SK-N-SH (cell line): ENCODE results near the gene RASSF1. TPM values are rescaled to one million over a fixed set of nuclear protein-coding genes. Genes with fewer than 3 reads are reported as not detected.

Experiments used
- CTCF ChIA-PET: fragments of 300-600, 350-600 bp; formaldehyde crosslinking; extraction: SDS; loops from one replicate; lab custom pipeline; 2021; lab: Yijun Ruan, JAX
- POLR2A ChIA-PET: fragments of 350-600 bp; sonication (Branson Sonifier 250); formaldehyde crosslinking; extraction: SDS; loops from one replicate; lab custom pipeline; 2020; ENCODE audit warnings: antibody characterized with exemption, inconsistent platforms; lab: Yijun Ruan, JAX
- DNase-seq: peaks from one replicate; pipeline ENCODE4 v3.0.0; 2012
- H2AFZ ChIP-seq: fragments of 200-600 bp; sonication (generic); 2 replicates; pipeline ENCODE4 v1.8.1; 2016; ENCODE audit warnings: antibody characterized with exemption, mild to moderate bottlenecking, low read depth
- H3F3A ChIP-seq: fragments of 200-600 bp; sonication (generic); replicated peaks from 2 replicates; pipeline ENCODE3; 2016; ENCODE audit warnings: antibody characterized with exemption, mild to moderate bottlenecking; ENCODE audit not compliant: insufficient read depth
- H3K27ac ChIP-seq, 2 experiments: fragments of 200-500 bp in 1 of 2; fragments of 200-600 bp in 1 of 2; sonication (Bioruptor generic) in 1 of 2; sonication (generic), shearing (Covaris generic) in 1 of 2; 2 replicates each; pipeline versions ENCODE4 v1.5.1 to v1.6.1; 2014 to 2016; ENCODE audit warnings: low read depth in 2 of 2, inconsistent platforms in 1 of 2, low read length in 1 of 2, mild to moderate bottlenecking in 1 of 2, mixed read lengths in 1 of 2
- H3K27me3 ChIP-seq: fragments of 200-600 bp; sonication (generic), shearing (Covaris generic); 2 replicates; pipeline ENCODE4 v1.6.1; 2016; ENCODE audit warnings: mixed run types; ENCODE audit not compliant: insufficient read depth
- H3K36me3 ChIP-seq, 2 experiments: fragments of 200-500 bp in 1 of 2; fragments of 200-600 bp in 1 of 2; sonication (Bioruptor generic) in 1 of 2; sonication (generic) in 1 of 2; replicated peaks in 1 of 2; 2 replicates each; pipeline versions ENCODE3 to v1.5.1; 2014 to 2016; ENCODE audit warnings: low read length in 1 of 2, mild to moderate bottlenecking in 1 of 2; ENCODE audit not compliant: insufficient read depth in 2 of 2, control insufficient read depth in 1 of 2
- H3K4me1 ChIP-seq, 2 experiments: fragments of 200-500 bp in 1 of 2; fragments of 200-600 bp in 1 of 2; sonication (Bioruptor generic) in 1 of 2; sonication (generic), shearing (Covaris generic) in 1 of 2; 2 replicates each; pipeline versions ENCODE4 v1.5.1 to v1.6.1; 2014 to 2016; ENCODE audit warnings: low read depth in 1 of 2, low read length in 1 of 2, mixed run types in 1 of 2; ENCODE audit not compliant: insufficient read depth in 2 of 2, control insufficient read depth in 1 of 2
- H3K4me2 ChIP-seq: fragments of 200-600 bp; sonication (generic), shearing (Covaris generic); 2 replicates; pipeline ENCODE4 v1.6.1; 2017; ENCODE audit warnings: mixed run types
- H3K4me3 ChIP-seq, 2 experiments: fragments of 200-500 bp in 1 of 2; fragments of 200-600 bp in 1 of 2; sonication (Bioruptor generic) in 1 of 2; sonication (generic), shearing (Covaris generic) in 1 of 2; 2 replicates each; pipeline versions ENCODE4 v1.5.1 to v1.8.1; 2014 to 2016; ENCODE audit warnings: low read depth in 2 of 2, inconsistent platforms in 1 of 2, low read length in 1 of 2, mild to moderate bottlenecking in 1 of 2, mixed read lengths in 1 of 2, moderate library complexity in 1 of 2
- H3K79me2 ChIP-seq: fragments of 200-600 bp; sonication (generic); 2 replicates; pipeline ENCODE4 v1.8.1; 2017; ENCODE audit warnings: mild to moderate bottlenecking; ENCODE audit not compliant: insufficient read depth
- H3K9ac ChIP-seq: fragments of 200-600 bp; sonication (generic); 2 replicates; pipeline ENCODE4 v1.6.1; 2017; ENCODE audit warnings: mixed run types
- H3K9me2 ChIP-seq: fragments of 200-600 bp; sonication (generic); 2 replicates; pipeline ENCODE4 v1.6.1; 2017; ENCODE audit warnings: mixed run types
- H3K9me3 ChIP-seq: fragments of 200-600 bp; sonication (generic); 2 replicates; pipeline ENCODE4 v1.6.1; 2017; ENCODE audit warnings: mixed run types, mild to moderate bottlenecking, moderate library complexity
- H4K20me1 ChIP-seq: fragments of 200-600 bp; sonication (generic); 2 replicates; pipeline ENCODE4 v1.6.1; 2017; ENCODE audit warnings: mild to moderate bottlenecking, mixed run types; ENCODE audit not compliant: insufficient read depth
- CHD2 ChIP-seq: fragments of 150-350 bp; IDR thresholded peaks from 2 replicates; pipeline ENCODE4 v1.6.1; 2018; ENCODE audit warnings: low read length; ENCODE audit not compliant: partially characterized antibody
- EZH2phosphoT487 ChIP-seq: fragments of 200-600 bp; sonication (generic); IDR thresholded peaks from 2 replicates; pipeline ENCODE4 v1.6.1; 2017; ENCODE audit warnings: low read depth, mixed run types, mild to moderate bottlenecking, antibody characterized with exemption, moderate library complexity, borderline replicate concordance
- FOSL2 ChIP-seq: IDR thresholded peaks from 2 replicates; pipeline ENCODE4 v1.4.0; 2012; ENCODE audit warnings: low read depth, mild to moderate bottlenecking, moderate library complexity, borderline replicate concordance
- FOXM1 ChIP-seq: IDR thresholded peaks from 2 replicates; pipeline ENCODE4 v1.4.0; 2012; ENCODE audit warnings: low read depth, mild to moderate bottlenecking
- JUND ChIP-seq: IDR thresholded peaks from 2 replicates; pipeline ENCODE4 v1.4.0; 2012
- MEF2A ChIP-seq: IDR thresholded peaks from 2 replicates; pipeline ENCODE4 v1.4.0; 2012; ENCODE audit warnings: low read depth, borderline replicate concordance
- NFIC ChIP-seq: IDR thresholded peaks from 2 replicates; pipeline ENCODE4 v1.4.0; 2012; ENCODE audit warnings: borderline replicate concordance
- NRF1 ChIP-seq: IDR thresholded peaks from 2 replicates; pipeline ENCODE4 v1.6.1; 2012; ENCODE audit warnings: low read depth, mild to moderate bottlenecking, low read length
- POLR2AphosphoS5 ChIP-seq: IDR thresholded peaks from 2 replicates; pipeline ENCODE4 v1.6.1; 2012; ENCODE audit warnings: low read depth, low read length
- RAD21 ChIP-seq: IDR thresholded peaks from 2 replicates; pipeline ENCODE4 v1.6.1; 2012; ENCODE audit warnings: mild to moderate bottlenecking, low read length
- SMC3 ChIP-seq: IDR thresholded peaks from 2 replicates; pipeline ENCODE4 v1.6.1; 2012; ENCODE audit warnings: low read depth, low read length, improper control_type of control experiment
- TAF1 ChIP-seq: IDR thresholded peaks from 2 replicates; pipeline ENCODE4 v1.6.1; 2012; ENCODE audit warnings: low read depth, mild to moderate bottlenecking, low read length, moderate library complexity, borderline replicate concordance
- TCF12 ChIP-seq: IDR thresholded peaks from 2 replicates; pipeline ENCODE4 v1.4.0; 2012
- TEAD4 ChIP-seq: IDR thresholded peaks from 2 replicates; pipeline ENCODE4 v1.4.0; 2012; ENCODE audit warnings: mild to moderate bottlenecking, borderline replicate concordance; ENCODE audit not compliant: insufficient read depth
- WGBS: methylation state at CpG from one replicate; pipeline ENCODE4 v1.1.6; 2017; ENCODE audit warnings: low lambda C conversion rate; 5-methylcytosine and 5-hydroxymethylcytosine counted together
- polyA plus RNA-seq, 3 experiments: library from polyadenylated mRNA; depleted of rRNA; stranded (reverse); fragments of >200 nt; gene quantifications; 2 replicates each; pipeline ENCODE4 v1.2.3, GENCODE V29; 2012
- TF ChIP-seq, protein P1 (sequence below): IDR thresholded peaks from 2 replicates; pipeline ENCODE4; 2012
- TF ChIP-seq, protein P2 (sequence below): IDR thresholded peaks from 2 replicates; pipeline ENCODE4 v1.4.0; 2012; ENCODE audit warnings: low read depth
- TF ChIP-seq, protein P3 (sequence below): IDR thresholded peaks from 2 replicates; pipeline ENCODE4 v1.4.0; 2012; ENCODE audit warnings: low read depth, borderline replicate concordance
- TF ChIP-seq, protein P4 (sequence below): fragments of 150-350 bp; IDR thresholded peaks from 2 replicates; pipeline ENCODE4 v1.6.1; 2016; ENCODE audit warnings: mild to moderate bottlenecking, low read depth, low read length
- TF ChIP-seq, protein P5 (sequence below): fragments of 150-350 bp; IDR thresholded peaks from 2 replicates; pipeline ENCODE4 v1.6.1; 2017; ENCODE audit warnings: antibody characterized with exemption, low read length, low read depth, borderline replicate concordance
- TF ChIP-seq, protein P6 (sequence below): fragments of 200-600 bp; sonication (generic); IDR thresholded peaks from 2 replicates; pipeline ENCODE4 v1.6.1; 2017; ENCODE audit warnings: antibody characterized with exemption, mild to moderate bottlenecking, moderate library complexity
- TF ChIP-seq, protein P7 (sequence below): IDR thresholded peaks from 2 replicates; pipeline ENCODE4 v1.6.1; 2012; ENCODE audit warnings: mild to moderate bottlenecking, low read depth, low read length, moderate library complexity

The RASSF1 gene
- polyA plus RNA-seq, 1 of the 3 experiments (the other 2 are of a cell fraction) = 28.1 TPM

DNA sequence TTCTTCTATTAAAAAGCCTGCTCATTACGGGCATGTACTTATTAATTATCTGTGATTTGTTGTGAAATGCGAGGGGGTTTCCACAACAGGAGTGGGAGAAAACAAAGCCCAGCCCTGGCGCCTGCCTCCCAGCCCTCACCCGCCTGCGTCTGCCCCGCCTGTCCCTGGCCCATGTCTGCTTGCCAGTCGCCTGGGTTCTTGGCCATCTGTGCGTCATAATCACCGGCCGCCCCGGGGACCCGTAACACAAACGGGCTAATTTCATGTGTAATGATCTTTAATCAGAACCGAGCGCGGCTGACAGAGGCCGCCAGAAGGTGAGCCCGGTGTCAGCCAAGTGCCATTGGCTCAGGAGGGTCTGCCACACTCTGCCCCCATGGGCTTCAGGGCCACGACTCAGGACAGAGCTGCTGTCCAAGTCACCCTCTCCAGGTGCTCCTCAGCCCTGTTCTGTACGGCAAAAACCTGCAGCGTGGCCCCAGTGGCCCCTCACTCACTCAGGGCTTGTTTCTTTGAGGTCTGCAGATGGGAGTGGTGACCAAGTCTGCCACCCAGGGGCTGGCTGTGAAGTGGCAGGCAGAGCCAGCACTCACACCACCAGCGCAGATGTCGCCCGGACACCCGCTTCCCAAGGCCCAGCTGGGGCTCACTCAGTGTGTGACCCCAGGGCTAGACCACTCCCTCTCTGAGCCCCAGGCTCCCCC, 47.5 kb upstream of the RASSF1 start:
- Histone ChIP-seq H3K9me2 (no peaks in the 10 kb centered on the region), H3K27ac (peak overlapping the region in 1 of 2 experiments; percentile 100; a peak in 2 of 4 replicates), H3F3A (no peaks in the 10 kb centered on the region), H3K36me3 (no peaks in the 10 kb centered on the region), H3K9me3 (no peaks in the 10 kb centered on the region), H3K9ac (no peak overlapping the region), H3K4me1 (peaks cover 0 to 99% of the 10 kb centered on the region in 2 experiments; a peak in 2 of 4 replicates), H3K27me3 (no peaks in the 10 kb centered on the region), H3K79me2 (no peaks in the 10 kb centered on the region), H3K4me3 (no peak overlapping the region), H2AFZ (no peak overlapping the region), H4K20me1 (no peaks in the 10 kb centered on the region), H3K4me2 (no peak overlapping the region)
- CTCF ChIA-PET = interaction anchor here (0.7 to 11.5 kb wide), 20 partner anchors 8 to 181 kb away, joined by 3 to 128 read pairs (median 10); partner anchors contain the start of genes CYB561D2, HEMK1, NPRL2 and TMEM115
- WGBS = 43% methylated on average over 13 of the region's 25 CpGs
- DNase-seq = peak; percentile 89
- POLR2A ChIA-PET = interaction anchor here (1.2 to 4.8 kb wide), 3 partner anchors 19 to 43 kb away, joined by 4 to 25 read pairs (median 8); partner anchors contain the start of genes CYB561D2 and NPRL2
- TF ChIP-seq TCF12 = no peak
- no peak for TF ChIP-seq FOSL2
- no peak for TF ChIP-seq MEF2A
- no peak for TF ChIP-seq FOXM1
- TF ChIP-seq CHD2 = no peak
- TF ChIP-seq JUND = no peak
- peak; percentile 73 for TF ChIP-seq RAD21
- TF ChIP-seq, protein P1, sequence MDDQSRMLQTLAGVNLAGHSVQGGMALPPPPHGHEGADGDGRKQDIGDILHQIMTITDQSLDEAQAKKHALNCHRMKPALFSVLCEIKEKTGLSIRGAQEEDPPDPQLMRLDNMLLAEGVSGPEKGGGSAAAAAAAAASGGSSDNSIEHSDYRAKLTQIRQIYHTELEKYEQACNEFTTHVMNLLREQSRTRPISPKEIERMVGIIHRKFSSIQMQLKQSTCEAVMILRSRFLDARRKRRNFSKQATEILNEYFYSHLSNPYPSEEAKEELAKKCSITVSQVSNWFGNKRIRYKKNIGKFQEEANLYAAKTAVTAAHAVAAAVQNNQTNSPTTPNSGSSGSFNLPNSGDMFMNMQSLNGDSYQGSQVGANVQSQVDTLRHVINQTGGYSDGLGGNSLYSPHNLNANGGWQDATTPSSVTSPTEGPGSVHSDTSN = no peak
- TF ChIP-seq, protein P2, sequence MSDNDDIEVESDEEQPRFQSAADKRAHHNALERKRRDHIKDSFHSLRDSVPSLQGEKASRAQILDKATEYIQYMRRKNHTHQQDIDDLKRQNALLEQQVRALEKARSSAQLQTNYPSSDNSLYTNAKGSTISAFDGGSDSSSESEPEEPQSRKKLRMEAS = no peak
- no peak for TF ChIP-seq POLR2AphosphoS5
- no peak for TF ChIP-seq TAF1
- TF ChIP-seq, protein P3, sequence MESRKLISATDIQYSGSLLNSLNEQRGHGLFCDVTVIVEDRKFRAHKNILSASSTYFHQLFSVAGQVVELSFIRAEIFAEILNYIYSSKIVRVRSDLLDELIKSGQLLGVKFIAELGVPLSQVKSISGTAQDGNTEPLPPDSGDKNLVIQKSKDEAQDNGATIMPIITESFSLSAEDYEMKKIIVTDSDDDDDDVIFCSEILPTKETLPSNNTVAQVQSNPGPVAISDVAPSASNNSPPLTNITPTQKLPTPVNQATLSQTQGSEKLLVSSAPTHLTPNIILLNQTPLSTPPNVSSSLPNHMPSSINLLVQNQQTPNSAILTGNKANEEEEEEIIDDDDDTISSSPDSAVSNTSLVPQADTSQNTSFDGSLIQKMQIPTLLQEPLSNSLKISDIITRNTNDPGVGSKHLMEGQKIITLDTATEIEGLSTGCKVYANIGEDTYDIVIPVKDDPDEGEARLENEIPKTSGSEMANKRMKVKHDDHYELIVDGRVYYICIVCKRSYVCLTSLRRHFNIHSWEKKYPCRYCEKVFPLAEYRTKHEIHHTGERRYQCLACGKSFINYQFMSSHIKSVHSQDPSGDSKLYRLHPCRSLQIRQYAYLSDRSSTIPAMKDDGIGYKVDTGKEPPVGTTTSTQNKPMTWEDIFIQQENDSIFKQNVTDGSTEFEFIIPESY = no peak
- peak; percentile 62 for TF ChIP-seq SMC3
- TF ChIP-seq NFIC = no peak
- TF ChIP-seq, protein P4, sequence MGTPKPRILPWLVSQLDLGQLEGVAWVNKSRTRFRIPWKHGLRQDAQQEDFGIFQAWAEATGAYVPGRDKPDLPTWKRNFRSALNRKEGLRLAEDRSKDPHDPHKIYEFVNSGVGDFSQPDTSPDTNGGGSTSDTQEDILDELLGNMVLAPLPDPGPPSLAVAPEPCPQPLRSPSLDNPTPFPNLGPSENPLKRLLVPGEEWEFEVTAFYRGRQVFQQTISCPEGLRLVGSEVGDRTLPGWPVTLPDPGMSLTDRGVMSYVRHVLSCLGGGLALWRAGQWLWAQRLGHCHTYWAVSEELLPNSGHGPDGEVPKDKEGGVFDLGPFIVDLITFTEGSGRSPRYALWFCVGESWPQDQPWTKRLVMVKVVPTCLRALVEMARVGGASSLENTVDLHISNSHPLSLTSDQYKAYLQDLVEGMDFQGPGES = no peak
- TF ChIP-seq TEAD4 = no peak
- TF ChIP-seq, protein P5, sequence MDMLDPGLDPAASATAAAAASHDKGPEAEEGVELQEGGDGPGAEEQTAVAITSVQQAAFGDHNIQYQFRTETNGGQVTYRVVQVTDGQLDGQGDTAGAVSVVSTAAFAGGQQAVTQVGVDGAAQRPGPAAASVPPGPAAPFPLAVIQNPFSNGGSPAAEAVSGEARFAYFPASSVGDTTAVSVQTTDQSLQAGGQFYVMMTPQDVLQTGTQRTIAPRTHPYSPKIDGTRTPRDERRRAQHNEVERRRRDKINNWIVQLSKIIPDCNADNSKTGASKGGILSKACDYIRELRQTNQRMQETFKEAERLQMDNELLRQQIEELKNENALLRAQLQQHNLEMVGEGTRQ = no peak
- no peak for TF ChIP-seq EZH2phosphoT487
- TF ChIP-seq, protein P6, sequence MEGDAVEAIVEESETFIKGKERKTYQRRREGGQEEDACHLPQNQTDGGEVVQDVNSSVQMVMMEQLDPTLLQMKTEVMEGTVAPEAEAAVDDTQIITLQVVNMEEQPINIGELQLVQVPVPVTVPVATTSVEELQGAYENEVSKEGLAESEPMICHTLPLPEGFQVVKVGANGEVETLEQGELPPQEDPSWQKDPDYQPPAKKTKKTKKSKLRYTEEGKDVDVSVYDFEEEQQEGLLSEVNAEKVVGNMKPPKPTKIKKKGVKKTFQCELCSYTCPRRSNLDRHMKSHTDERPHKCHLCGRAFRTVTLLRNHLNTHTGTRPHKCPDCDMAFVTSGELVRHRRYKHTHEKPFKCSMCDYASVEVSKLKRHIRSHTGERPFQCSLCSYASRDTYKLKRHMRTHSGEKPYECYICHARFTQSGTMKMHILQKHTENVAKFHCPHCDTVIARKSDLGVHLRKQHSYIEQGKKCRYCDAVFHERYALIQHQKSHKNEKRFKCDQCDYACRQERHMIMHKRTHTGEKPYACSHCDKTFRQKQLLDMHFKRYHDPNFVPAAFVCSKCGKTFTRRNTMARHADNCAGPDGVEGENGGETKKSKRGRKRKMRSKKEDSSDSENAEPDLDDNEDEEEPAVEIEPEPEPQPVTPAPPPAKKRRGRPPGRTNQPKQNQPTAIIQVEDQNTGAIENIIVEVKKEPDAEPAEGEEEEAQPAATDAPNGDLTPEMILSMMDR = peak; percentile 46
- TF ChIP-seq, protein P7, sequence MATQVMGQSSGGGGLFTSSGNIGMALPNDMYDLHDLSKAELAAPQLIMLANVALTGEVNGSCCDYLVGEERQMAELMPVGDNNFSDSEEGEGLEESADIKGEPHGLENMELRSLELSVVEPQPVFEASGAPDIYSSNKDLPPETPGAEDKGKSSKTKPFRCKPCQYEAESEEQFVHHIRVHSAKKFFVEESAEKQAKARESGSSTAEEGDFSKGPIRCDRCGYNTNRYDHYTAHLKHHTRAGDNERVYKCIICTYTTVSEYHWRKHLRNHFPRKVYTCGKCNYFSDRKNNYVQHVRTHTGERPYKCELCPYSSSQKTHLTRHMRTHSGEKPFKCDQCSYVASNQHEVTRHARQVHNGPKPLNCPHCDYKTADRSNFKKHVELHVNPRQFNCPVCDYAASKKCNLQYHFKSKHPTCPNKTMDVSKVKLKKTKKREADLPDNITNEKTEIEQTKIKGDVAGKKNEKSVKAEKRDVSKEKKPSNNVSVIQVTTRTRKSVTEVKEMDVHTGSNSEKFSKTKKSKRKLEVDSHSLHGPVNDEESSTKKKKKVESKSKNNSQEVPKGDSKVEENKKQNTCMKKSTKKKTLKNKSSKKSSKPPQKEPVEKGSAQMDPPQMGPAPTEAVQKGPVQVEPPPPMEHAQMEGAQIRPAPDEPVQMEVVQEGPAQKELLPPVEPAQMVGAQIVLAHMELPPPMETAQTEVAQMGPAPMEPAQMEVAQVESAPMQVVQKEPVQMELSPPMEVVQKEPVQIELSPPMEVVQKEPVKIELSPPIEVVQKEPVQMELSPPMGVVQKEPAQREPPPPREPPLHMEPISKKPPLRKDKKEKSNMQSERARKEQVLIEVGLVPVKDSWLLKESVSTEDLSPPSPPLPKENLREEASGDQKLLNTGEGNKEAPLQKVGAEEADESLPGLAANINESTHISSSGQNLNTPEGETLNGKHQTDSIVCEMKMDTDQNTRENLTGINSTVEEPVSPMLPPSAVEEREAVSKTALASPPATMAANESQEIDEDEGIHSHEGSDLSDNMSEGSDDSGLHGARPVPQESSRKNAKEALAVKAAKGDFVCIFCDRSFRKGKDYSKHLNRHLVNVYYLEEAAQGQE = no peak
- no peak for TF ChIP-seq NRF1
